Body of pancreas (tissue), 4 donors: ENCODE measurements around the gene GABRG3. TPM values are rescaled to one million over a fixed set of nuclear protein-coding genes. Genes with fewer than 3 reads are reported as not detected.
"Not testable (repeated sequence)": the region's sequence is repeated elsewhere in the genome, so short reads cannot be mapped to it uniquely, and the experiment has no call there.

ENCODE experiments used
- ATAC-seq: fragments of 150-250 bp; one replicate; pipeline ENCODE4 v1.9.1; 2016
- DNase-seq, 4 donors: peaks; one replicate each; pipeline ENCODE4 v3.0.0-alpha.2; 2019
- H3K27ac ChIP-seq, 4 donors: fragments of 200-600 bp; sonication (generic); 1 replicate in 3 of 4; 2 replicates in 1 of 4; pipeline versions ENCODE4 v1.5.1 to v1.6.1; 2016 to 2019; ENCODE audit warnings: mild to moderate bottlenecking in 1 of 4, mixed read lengths in 1 of 4, moderate library complexity in 1 of 4
- H3K27me3 ChIP-seq, 2 donors: fragments of 200-600 bp; sonication (generic); one replicate each; pipeline ENCODE4 v1.6.0; 2016; ENCODE audit warnings: mild to moderate bottlenecking in 1 of 2
- H3K36me3 ChIP-seq, 2 donors: fragments of 200-600 bp; sonication (generic); replicated peaks in 1 of 2; 2 replicates each; pipeline ENCODE4 v1.5.1; 2016; ENCODE audit warnings: low read depth in 2 of 2; ENCODE audit not compliant: insufficient read depth in 1 of 2
- H3K4me1 ChIP-seq: fragments of 200-600 bp; sonication (generic); one replicate; pipeline ENCODE4 v1.6.0; 2016
- H3K4me3 ChIP-seq, 2 donors: fragments of 200-600 bp; sonication (generic); 1 replicate in 1 of 2; 2 replicates in 1 of 2; pipeline ENCODE4 v1.5.1; 2016 to 2019
- H3K9me3 ChIP-seq, 3 donors: fragments of 200-600 bp; sonication (generic); 1 replicate in 2 of 3; 2 replicates in 1 of 3; pipeline ENCODE4 v1.5.1; 2016
- CTCF ChIP-seq, 7 experiments: fragments of 450-650 bp in 4 of 7; fragments of 200-600 bp in 3 of 7; sonication (generic) in 3 of 7; IDR thresholded peaks; one replicate each; pipeline ENCODE4 v1.5.1; 2016 to 2019; ENCODE audit warnings: antibody characterized with exemption in 7 of 7
- POLR2A ChIP-seq, 3 donors: fragments of 450-650 bp; IDR thresholded peaks; one replicate each; pipeline ENCODE4 v1.6.1; 2016; ENCODE audit warnings: antibody characterized with exemption in 3 of 3, mild to moderate bottlenecking in 2 of 3
- whole genome bisulfite sequencing, 2 donors: methylation state at CpG; one replicate each; pipeline ENCODE4 v1.1.5; 2017; 5-methylcytosine and 5-hydroxymethylcytosine counted together
- intact Hi-C: fragments of 100-400 bp; cut with DNase I; formaldehyde crosslinking; loops from one replicate; pipeline ENCODE4 v1.15.1; 2023
- total RNA-seq, 2 donors: library from RNA; depleted of rRNA; stranded (reverse); fragments of >200 nt; gene quantifications; one replicate each; pipeline ENCODE4 v1.1.0, GENCODE V29; 2016

GABRG3 gene
- total RNA-seq, 2 donors from 2014 or later: not detected

- Histone ChIP-seq H3K27ac (no peak overlapping the region), H3K4me1 (no peaks in the 10 kb centered on the region), H3K36me3 (no peaks in the 10 kb centered on the region), H3K4me3 (no peak overlapping the region), H3K27me3 (no peaks in the 10 kb centered on the region), H3K9me3 (no peaks in the 10 kb centered on the region)
- no peak for DNase-seq
- no peak for ATAC-seq
- WGBS, 2 donors: 43 to 47% methylated on average over 2 of the region's 2 CpGs
- no peak for TF ChIP-seq CTCF (IDR thresholded peaks at IDR 0.05)
- no peak for TF ChIP-seq POLR2A (IDR thresholded peaks at IDR 0.05)
- intact Hi-C loops: no loop called here
These were observed 394.5 kb downstream of the GABRG3 start for GRCh38 chr15:27365456-27365855.

GRCh38 chr15:27377391-27377790 is 406.4 kb downstream of the GABRG3 start:
- H3K4me3 ChIP-seq, DNase-seq, H3K4me1 ChIP-seq, ATAC-seq, H3K36me3 ChIP-seq, H3K9me3 ChIP-seq, H3K27ac ChIP-seq, H3K27me3 ChIP-seq, intact Hi-C loops: not testable (repeated sequence)
- 73 to 89% methylated on average over 2 of the region's 2 CpGs for WGBS, 2 donors

GRCh38 chr15:27382361-27383025 is 411.5 kb downstream of the GABRG3 start:
- 55 to 58% methylated on average over 8 of the region's 8 CpGs for WGBS, 2 donors
- TF ChIP-seq POLR2A (IDR thresholded peaks at IDR 0.05) (no peak), CTCF (IDR thresholded peaks at IDR 0.05) (no peak)
- Histone ChIP-seq H3K4me3 (no peak overlapping the region), H3K9me3 (no peaks in the 10 kb centered on the region), H3K27ac (no peak overlapping the region), H3K27me3 (no peaks in the 10 kb centered on the region), H3K4me1 (no peaks in the 10 kb centered on the region), H3K36me3 (no peaks in the 10 kb centered on the region)
- ATAC-seq: no peak
- intact Hi-C loops: no loop called here
- DNase-seq: no peak

GRCh38 chr15:27383726-27384125 is 412.7 kb downstream of the GABRG3 start:
- TF ChIP-seq CTCF (IDR thresholded peaks at IDR 0.05): no peak
- no peak for TF ChIP-seq POLR2A (IDR thresholded peaks at IDR 0.05)
- ATAC-seq: no peak
- Histone ChIP-seq H3K27me3 (no peaks in the 10 kb centered on the region), H3K36me3 (no peaks in the 10 kb centered on the region), H3K4me3 (no peak overlapping the region), H3K4me1 (no peaks in the 10 kb centered on the region), H3K27ac (no peak overlapping the region), H3K9me3 (no peaks in the 10 kb centered on the region)
- WGBS, 2 donors: 27 to 29% methylated on average over 4 of the region's 4 CpGs
- intact Hi-C loops: no loop called here
- DNase-seq: no peak

- Histone ChIP-seq H3K9me3 (no peaks in the 10 kb centered on the region), H3K27ac (no peak overlapping the region), H3K4me3 (no peak overlapping the region), H3K4me1 (no peaks in the 10 kb centered on the region), H3K27me3 (no peaks in the 10 kb centered on the region), H3K36me3 (no peaks in the 10 kb centered on the region)
- DNase-seq (no peak), ATAC-seq (no peak)
- intact Hi-C loops: no loop called here
- TF ChIP-seq POLR2A (IDR thresholded peaks at IDR 0.05) (no peak), CTCF (IDR thresholded peaks at IDR 0.05) (no peak)
- WGBS, 2 donors: 53 to 54% methylated on average over 3 of the region's 3 CpGs
These were observed 421.2 kb downstream of the GABRG3 start for GRCh38 chr15:27392163-27392562.
